ENCODE measurements around the gene KCNJ14.

KCNJ14 gene

GRCh38 chr19:48487948-48488347 is 32.6 kb downstream of the KCNJ14 start:
- TF ChIP-seq TEAD4 (IDR thresholded peaks at IDR 0.05) (peak; percentile 94), NFIC (IDR thresholded peaks at IDR 0.05) (peak; percentile 96), EP300 (IDR thresholded peaks at IDR 0.05; ENCODE audit: borderline replicate concordance) (peak; percentile 56; the same call in 1 of the 2 replicates), ZBTB7A (IDR thresholded peaks at IDR 0.05; ENCODE audit: low read depth) (0 out of 2 replicates have a peak, but pooled peaks have one; percentile 30), RAD21 (IDR thresholded peaks at IDR 0.05; ENCODE audit: low read depth) (no peak), TCF12 (IDR thresholded peaks at IDR 0.05; ENCODE audit: low read depth) (peak; percentile 59; the same call in 1 of the 2 replicates), FOXM1 (IDR thresholded peaks at IDR 0.05; ENCODE audit: borderline replicate concordance, low read depth) (no peak)

DNA sequence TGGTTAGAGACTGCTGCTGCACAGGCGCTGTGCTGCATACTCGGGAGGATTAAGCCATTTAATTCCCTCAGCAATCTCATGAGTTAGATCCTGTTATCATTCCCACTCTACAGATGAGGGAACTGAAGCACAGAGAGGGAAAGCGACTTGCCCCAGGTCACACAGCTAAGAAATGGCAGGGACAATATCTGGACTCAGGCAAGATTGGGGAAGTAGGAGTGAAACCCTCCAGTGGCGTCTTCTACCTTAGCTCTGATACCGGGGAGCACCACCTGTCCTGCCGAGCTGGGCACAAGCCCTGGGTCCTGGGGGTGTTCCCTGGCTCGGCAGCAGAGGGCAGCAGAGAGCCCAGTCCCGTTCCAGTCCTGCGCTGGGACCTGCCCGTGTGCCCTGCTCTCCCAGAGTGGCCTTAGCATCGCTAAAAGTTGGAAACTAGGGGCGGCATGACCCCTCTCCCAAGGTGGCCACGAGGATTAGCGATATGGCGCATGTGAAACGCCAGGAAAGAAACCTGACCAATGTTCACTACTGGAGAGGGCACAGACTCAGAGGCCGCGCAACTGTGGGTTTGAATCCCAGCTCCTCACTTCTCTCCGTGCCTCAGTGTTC is 34.3 kb downstream of the KCNJ14 start:
- TF ChIP-seq CEBPB (IDR thresholded peaks at IDR 0.05) (no peak), ZBTB7A (IDR thresholded peaks at IDR 0.05; ENCODE audit: low read depth) (no peak), CREB1 (IDR thresholded peaks at IDR 0.05; ENCODE audit: low read depth) (no peak), RAD21 (IDR thresholded peaks at IDR 0.05; ENCODE audit: low read depth) (peak; percentile 71), TEAD4 (IDR thresholded peaks at IDR 0.05) (no peak)
- TF ChIP-seq, protein P1, sequence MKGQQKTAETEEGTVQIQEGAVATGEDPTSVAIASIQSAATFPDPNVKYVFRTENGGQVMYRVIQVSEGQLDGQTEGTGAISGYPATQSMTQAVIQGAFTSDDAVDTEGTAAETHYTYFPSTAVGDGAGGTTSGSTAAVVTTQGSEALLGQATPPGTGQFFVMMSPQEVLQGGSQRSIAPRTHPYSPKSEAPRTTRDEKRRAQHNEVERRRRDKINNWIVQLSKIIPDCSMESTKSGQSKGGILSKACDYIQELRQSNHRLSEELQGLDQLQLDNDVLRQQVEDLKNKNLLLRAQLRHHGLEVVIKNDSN (IDR thresholded peaks at IDR 0.05): no peak

DNA sequence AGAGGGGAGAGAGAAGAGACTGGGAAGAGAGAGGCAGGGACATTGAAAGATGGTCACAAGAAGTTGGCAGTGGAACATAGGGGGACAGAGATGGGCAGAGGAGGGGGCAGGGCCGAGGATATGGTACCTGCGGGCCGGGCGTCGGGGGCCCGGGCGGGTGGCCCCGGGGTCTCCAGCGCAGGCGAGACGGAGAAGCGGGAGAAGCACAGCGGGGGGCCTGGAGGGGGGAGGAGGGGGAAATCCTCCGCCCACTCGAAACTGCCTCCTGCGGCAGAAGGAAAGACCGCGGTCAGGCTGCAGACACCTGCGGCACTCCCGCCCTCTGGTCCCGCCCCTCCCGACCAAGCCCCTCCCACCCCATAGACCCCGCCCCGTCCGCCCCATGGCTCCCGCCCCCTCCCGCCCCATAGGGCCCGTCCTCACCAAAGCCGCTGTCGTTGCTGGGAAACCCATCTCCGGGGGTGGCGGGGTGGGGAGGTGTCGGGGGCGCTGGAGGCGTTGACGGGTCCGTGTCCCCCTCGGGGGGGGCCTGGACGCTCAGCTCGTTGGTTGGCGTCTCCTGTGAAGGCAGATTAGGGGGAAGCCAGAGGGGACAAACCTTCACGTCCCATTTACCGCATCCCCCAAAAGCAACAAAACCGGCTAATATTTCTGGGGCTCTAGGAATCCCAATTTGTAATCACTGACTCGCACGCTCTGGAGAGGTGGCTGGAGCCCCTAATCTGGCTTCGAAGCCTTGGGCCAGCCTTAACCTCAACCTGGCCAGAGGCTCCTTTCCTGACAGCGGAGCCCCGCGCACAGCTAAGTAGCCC is 35.8 kb downstream of the KCNJ14 start:
- peak; percentile 28; the same call in 1 of the 2 replicates for TF ChIP-seq TCF12 (IDR thresholded peaks at IDR 0.05; ENCODE audit: low read depth)
- no peak for TF ChIP-seq FOXM1 (IDR thresholded peaks at IDR 0.05; ENCODE audit: borderline replicate concordance, low read depth)
- peak; percentile 92 for TF ChIP-seq ZBTB7A (IDR thresholded peaks at IDR 0.05; ENCODE audit: low read depth)
- peak; percentile 88 for TF ChIP-seq EGR1 (IDR thresholded peaks at IDR 0.05)

GRCh38 chr19:48491793-48492123 is 36.4 kb downstream of the KCNJ14 start:
- no peak for TF ChIP-seq TEAD4 (IDR thresholded peaks at IDR 0.05)
- no peak for TF ChIP-seq CREB1 (IDR thresholded peaks at IDR 0.05; ENCODE audit: low read depth)
- no peak for TF ChIP-seq RAD21 (IDR thresholded peaks at IDR 0.05; ENCODE audit: low read depth)
- no peak for TF ChIP-seq FOXM1 (IDR thresholded peaks at IDR 0.05; ENCODE audit: borderline replicate concordance, low read depth)
- no peak for TF ChIP-seq EP300 (IDR thresholded peaks at IDR 0.05; ENCODE audit: borderline replicate concordance)
- TF ChIP-seq, protein P2, sequence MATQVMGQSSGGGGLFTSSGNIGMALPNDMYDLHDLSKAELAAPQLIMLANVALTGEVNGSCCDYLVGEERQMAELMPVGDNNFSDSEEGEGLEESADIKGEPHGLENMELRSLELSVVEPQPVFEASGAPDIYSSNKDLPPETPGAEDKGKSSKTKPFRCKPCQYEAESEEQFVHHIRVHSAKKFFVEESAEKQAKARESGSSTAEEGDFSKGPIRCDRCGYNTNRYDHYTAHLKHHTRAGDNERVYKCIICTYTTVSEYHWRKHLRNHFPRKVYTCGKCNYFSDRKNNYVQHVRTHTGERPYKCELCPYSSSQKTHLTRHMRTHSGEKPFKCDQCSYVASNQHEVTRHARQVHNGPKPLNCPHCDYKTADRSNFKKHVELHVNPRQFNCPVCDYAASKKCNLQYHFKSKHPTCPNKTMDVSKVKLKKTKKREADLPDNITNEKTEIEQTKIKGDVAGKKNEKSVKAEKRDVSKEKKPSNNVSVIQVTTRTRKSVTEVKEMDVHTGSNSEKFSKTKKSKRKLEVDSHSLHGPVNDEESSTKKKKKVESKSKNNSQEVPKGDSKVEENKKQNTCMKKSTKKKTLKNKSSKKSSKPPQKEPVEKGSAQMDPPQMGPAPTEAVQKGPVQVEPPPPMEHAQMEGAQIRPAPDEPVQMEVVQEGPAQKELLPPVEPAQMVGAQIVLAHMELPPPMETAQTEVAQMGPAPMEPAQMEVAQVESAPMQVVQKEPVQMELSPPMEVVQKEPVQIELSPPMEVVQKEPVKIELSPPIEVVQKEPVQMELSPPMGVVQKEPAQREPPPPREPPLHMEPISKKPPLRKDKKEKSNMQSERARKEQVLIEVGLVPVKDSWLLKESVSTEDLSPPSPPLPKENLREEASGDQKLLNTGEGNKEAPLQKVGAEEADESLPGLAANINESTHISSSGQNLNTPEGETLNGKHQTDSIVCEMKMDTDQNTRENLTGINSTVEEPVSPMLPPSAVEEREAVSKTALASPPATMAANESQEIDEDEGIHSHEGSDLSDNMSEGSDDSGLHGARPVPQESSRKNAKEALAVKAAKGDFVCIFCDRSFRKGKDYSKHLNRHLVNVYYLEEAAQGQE (IDR thresholded peaks at IDR 0.05; ENCODE audit: low read depth): no peak
- no peak for TF ChIP-seq YY1 (IDR thresholded peaks at IDR 0.05; ENCODE audit: low read depth)
- no peak for TF ChIP-seq EGR1 (IDR thresholded peaks at IDR 0.05)
- TF ChIP-seq ZBTB7A (IDR thresholded peaks at IDR 0.05; ENCODE audit: low read depth): no peak
- no peak for TF ChIP-seq MAX (IDR thresholded peaks at IDR 0.05)
- no peak for TF ChIP-seq TAF1 (IDR thresholded peaks at IDR 0.05; ENCODE audit: low read depth)

DNA sequence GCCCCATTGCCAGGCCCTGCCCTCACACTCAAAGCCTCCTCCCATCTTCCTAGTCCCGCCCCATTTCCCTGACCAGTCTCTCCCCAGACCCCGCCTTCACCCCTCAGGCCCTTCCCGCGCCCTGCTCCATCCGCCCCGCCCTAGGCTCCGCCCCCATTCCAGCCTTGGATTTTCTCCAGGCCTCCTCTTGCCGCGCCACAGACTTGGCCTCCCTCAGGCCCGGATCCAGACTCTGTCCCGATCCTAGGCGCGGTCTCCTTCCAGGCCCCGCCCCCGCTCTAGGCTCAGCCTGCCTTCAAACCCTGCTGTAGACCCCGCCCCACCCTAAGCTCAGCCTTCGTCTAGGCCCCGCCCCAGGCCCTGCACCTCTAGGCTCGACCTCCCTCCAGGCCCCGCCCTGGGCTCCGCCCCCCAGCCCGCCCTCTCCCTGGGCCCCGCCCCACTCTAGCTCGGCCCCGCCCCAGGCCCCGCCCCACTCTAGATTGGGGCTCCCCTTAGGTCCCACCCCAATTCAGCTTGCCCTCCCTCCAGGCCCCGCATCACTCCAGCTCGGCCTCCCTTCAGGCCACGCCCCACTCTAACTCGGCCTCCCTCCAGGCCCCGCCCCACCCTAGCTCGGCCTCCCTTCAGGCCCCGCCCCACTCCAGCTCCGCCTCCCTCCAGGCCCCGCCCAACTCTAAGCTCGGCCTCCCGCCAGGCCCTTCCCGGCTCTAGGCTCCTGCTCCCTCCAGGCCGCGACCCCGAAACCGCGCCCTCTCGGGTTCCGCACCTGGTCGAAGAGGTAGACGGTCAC is 37.7 kb downstream of the KCNJ14 start:
- TF ChIP-seq, protein P1 (IDR thresholded peaks at IDR 0.05): no peak
- TF ChIP-seq YY1 (IDR thresholded peaks at IDR 0.05; ENCODE audit: low read depth) (no peak), NFIC (IDR thresholded peaks at IDR 0.05) (peak; percentile 41; the same call in 1 of the 2 replicates), EP300 (IDR thresholded peaks at IDR 0.05; ENCODE audit: borderline replicate concordance) (no peak), TEAD4 (IDR thresholded peaks at IDR 0.05) (peak; percentile 31; the same call in 1 of the 2 replicates), RAD21 (IDR thresholded peaks at IDR 0.05; ENCODE audit: low read depth) (no peak), MAX (IDR thresholded peaks at IDR 0.05) (peak; percentile 15; the same call in 1 of the 2 replicates), FOXM1 (IDR thresholded peaks at IDR 0.05; ENCODE audit: borderline replicate concordance, low read depth) (no peak), EGR1 (IDR thresholded peaks at IDR 0.05) (0 out of 2 replicates have a peak, but pooled peaks have one; percentile 28), CREB1 (IDR thresholded peaks at IDR 0.05; ENCODE audit: low read depth) (no peak), TCF12 (IDR thresholded peaks at IDR 0.05; ENCODE audit: low read depth) (no peak)
- TF ChIP-seq, protein P2 (IDR thresholded peaks at IDR 0.05; ENCODE audit: low read depth): no peak
